HG03354 (cell line): ENCODE results near the gene SLC6A11.

ENCODE experiments used
- ATAC-seq: cut with Tn5 transposase; IDR thresholded peaks from one replicate; pipeline ENCODE4 v1.9.1; 2021; ENCODE audit warnings: mild to moderate bottlenecking; ENCODE audit not compliant: unreplicated experiment, poor library complexity, severe bottlenecking

The SLC6A11 gene

GRCh38 chr3:10816019-10816862 lies at the start of gene SLC6A11:
SLC6A11 (plus strand) TSS chr3:10816228; CDS start chr3:10816266, 38 bp downstream.
- no peak for ATAC-seq

DNA sequence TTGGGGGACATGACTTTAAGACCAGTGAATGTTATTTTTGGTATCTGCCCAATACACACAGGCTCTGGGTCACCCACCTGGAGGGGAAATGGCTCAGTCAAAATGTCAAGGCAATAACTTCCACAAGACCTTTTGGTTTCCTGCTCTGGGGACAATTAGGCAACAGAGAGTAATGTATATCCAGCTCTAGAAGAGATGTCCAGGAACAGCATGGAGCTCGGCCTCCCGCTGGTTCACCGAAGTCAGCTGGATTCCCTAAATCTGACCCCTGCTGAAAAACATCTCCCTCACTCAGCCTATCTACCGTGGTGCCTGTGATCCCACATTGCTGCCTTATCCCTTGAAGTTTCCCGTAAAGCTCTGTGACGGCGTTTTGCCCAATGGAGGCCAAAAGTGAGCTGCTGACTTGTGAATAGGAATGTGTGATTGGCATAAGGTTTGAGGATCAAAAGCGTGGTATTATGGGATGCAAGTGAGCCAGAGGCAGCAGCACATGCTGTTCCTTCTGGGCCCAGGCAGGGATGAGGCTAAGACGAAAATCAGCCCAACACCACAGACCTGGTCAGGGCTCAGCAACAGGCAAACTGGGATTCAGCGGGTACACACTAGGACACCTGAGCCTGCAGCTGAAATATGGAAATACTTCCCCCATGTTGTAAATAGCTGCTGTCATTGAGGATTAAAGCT lies 47.2 kb upstream of the SLC6A11 start:
- ATAC-seq: no peak

DNA sequence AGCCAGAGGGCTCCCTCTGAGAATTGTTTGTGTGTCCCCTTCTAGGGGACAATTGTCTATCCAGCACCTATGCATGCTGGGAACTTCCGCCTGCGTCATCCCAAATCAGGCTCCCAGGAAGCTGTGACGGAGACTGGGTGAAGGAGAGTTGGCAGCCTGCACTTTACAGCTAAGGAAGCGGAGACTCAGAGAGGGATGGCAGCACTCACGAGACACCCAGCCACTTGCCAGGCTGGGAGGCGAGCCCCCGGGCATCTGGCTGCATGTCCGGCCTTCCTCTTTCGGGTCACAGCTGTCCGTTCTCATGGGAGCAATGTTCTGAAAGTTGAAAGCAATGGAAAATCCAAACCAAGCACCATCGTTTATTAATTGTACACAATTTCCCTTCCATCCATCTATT lies 45.5 kb upstream of the SLC6A11 start:
- no peak for ATAC-seq

- ATAC-seq: no peak
Observed at GRCh38 chr3:10770981-10771380, 45.0 kb upstream of the SLC6A11 start.

- no peak for ATAC-seq
Observed at GRCh38 chr3:10771486-10772270, 44.4 kb upstream of the SLC6A11 start.

DNA sequence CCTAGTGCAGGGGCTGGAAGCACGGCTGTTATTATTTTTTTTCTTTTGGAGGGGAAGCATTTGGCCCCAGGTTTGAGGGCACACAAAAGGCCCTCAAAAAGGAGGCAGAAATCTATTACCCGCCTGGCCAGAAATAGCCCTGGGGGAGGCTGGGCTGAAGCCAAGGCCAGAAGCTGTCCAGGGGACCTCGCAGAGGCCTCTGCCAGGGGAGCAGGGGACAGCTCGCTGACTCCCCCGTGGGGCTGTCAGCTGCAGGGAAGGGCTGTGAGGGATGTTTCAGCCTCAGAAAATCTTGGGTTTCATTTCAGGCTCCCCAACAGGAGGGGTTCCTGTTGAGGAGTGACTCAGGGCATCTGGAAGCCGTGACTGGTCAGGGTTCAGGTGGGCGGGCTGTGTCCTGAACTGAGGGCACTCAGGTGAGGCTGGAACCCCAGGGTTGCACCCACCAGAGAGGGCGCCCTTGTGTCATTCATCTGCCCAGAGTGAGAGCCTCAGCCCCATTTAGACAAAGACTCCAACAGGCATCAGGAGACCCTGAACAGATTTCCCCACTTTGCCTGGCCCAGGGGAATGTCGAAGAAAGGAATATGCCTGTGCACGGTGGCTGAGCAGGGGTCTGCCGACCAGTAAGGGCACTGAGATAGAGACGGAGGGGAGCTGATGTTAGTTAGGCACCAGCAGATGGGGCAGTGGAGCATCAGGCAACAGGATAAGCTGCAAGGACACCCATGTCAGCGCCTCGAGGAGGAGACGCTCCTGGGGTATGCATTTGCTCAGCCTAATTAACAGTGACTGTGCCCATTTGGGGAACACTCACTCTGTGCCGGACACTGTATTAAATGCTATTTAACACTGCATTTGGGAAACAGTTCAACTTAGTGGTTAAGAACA lies 43.5 kb upstream of the SLC6A11 start:
- no peak for ATAC-seq

DNA sequence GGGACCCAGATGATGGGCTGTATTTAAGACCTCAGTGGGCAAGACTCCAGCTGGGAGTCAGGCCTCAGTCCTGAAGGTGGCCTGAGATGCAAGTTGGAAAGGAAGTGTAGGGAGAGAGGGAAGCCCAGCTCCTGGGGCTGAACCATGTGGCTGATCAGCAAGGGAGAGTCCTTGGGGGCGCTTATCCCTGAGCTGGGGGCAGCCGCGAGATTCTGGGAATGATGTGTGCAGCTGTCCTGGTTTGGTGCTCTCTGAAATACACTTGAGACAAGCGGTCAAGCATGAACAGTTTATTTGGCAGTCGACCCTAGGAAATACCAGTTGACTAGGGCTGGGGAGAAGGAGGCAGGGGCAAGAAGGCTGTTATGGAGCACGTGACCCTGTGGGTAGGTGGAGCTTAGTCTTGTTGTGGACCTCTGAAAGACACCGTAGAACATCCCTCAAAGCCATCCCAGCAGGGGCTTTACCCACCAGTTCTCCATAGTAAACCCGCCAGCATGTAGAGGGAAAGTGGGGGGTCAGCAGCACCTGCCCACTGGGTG lies 41.8 kb upstream of the SLC6A11 start:
- no peak for ATAC-seq

DNA sequence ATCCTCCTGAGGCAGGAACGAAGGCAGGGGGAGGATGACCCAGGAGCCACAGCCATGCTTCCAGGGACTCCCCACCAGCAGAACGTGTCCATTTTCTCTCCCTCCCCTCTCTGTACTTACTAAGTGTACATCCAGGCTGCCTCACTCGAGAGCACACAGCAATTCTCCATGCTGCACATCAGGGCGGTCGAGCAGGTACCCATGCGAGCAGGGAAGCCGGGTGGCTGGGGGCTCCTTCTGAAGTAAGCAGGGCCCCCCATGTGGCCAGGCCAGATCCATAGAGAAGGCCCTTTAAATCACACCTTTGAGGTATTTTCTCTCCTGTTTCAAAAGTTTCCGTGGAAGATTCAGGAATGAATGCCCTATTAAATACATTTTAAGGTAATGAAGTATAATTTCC lies 41.2 kb upstream of the SLC6A11 start:
- no peak for ATAC-seq

DNA sequence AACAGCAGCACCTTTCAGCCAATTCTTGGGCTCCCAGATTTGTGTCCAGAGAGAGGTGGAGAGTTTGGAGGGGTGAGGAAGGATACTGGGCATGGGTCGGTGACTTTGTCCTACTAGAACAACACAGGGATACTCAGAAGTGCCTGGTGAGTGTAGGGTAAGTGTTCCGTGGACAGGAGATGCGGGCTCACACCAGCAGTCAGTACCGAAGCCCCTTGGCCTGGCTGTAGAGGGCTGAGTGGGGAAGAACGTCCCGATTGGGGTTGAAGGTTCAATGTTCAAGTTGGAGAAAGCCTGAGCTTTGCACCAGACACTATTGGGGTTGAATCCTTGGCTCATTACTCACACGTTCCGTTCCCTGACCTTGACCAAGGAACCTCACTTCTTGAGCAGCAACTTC lies 40.8 kb upstream of the SLC6A11 start:
- ATAC-seq: no peak

DNA sequence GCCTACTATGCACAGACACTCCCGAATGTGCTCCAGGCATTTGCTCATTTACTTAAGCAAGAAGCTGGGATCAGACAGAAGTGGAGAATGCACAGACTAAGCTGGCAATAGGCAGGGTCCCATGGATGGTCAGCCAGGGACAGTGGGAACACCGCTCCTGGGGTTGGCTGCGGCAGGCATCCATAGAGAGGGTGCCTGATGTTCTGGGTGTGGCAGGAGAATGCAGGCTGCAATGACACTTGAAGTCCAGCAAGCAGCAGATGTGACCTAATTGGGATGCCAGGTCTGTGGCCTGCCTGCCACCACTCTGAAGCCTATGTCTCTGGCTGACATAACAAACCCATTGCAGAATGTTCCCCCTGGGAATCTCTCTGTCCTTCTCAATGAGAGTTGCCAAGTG lies 40.2 kb upstream of the SLC6A11 start:
- no peak for ATAC-seq

DNA sequence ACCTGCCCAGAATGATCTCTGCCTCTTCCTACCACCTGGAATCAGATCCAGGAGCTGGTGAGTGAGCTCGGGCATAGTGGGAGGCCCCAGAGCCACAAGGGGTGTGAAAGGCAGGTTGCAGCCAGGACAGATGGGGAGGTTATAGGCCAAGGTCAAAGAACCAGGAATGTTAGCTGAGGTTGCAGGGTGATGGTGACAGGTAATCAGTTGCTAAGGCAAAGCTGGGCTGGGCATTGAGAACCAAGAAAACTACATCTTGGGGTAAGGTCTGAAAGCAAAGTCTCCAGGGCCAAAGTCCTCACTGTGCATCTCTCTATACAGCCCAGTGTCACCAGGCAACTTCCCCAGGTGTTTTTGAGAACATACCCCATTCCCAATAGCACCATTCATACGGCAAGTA lies 38.4 kb upstream of the SLC6A11 start:
- no peak for ATAC-seq

- no peak for ATAC-seq
Observed at GRCh38 chr3:10778492-10779292, 37.3 kb upstream of the SLC6A11 start.

DNA sequence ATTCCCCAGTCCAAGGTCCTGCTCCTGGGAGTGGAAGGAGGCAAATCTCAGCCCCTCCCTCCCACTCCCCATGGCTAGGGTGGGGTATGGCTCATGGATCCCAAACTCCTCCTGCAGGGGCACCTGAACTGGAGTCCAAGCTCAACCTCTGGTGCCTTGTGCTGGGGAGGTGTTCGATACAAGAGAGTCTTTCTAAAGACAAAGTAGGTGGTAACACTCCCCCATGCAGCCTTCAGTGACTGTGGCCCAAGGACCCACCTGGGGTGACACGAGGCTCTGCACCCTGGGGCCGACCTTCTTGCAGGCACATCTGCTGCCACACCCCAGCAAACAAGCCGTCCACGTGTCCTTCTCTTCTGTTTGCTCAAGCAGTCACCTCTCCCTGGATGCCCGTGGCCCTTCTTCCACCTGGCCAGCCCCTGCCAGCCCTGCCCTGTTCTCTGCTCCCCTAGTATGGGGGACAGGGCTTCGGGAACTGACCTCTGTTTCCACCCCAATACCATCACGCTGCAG lies 36.7 kb upstream of the SLC6A11 start:
- ATAC-seq: no peak

- ATAC-seq: no peak
Observed at GRCh38 chr3:10780243-10780642, 35.8 kb upstream of the SLC6A11 start.

- ATAC-seq: no peak
Observed at GRCh38 chr3:10780922-10781321, 35.1 kb upstream of the SLC6A11 start.

DNA sequence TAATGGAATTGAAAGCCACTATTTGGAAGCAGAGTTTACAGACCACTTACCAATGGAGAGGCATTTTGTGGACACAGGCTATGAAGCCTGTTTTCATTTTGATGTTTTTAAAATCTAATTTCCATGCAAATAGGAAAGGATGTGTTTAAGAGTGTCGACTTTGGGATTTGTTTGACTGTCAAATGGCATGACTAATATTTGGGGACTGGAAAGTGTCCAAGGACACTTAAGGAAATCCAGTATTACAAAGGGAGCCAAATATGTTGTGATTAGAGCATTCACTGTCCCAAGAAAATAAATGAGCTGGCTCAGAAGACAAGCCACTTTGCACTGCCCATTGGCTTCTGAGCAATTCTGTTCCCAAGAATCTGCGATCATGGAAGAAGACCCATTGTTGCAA lies 34.0 kb upstream of the SLC6A11 start:
- no peak for ATAC-seq

- ATAC-seq: no peak
Observed at GRCh38 chr3:10783360-10784351, 32.4 kb upstream of the SLC6A11 start.
